Cardiac septum (tissue), 1 donor: Measurements from ENCODE around the gene THEMIS2. TPM values are rescaled to one million over a fixed set of nuclear protein-coding genes. Genes with fewer than 3 reads are reported as not detected.
"Not testable (repeated sequence)": the region's sequence is repeated elsewhere in the genome, so short reads cannot be mapped to it uniquely, and the experiment has no call there.

ENCODE experiments used
- DNase-seq: peaks from one replicate; pipeline ENCODE4 v3.0.0-alpha.2; 2020; ENCODE audit warnings: low spot score
- intact Hi-C: fragments of 100-400 bp; cut with DNase I; formaldehyde crosslinking; loops from one replicate; pipeline ENCODE4 v1.14.0; 2022
- long read RNA-seq: library from polyadenylated mRNA; unstranded; transcript quantifications from one replicate; pipeline ENCODE4 v2.0.0, GENCODE V29; 2021
- total RNA-seq: library from RNA; stranded (reverse); fragmentation: NEBNext Ultra II Directional; extraction: Animal tissue kit (Norgen Biotek cat#: 25700); gene quantifications from one replicate; pipeline ENCODE4 v1.2.1, GENCODE V29; 2021
- donor health status: DM: no; HTN: no; CAD: no.

THEMIS2 gene
- total RNA-seq, result 3.6 TPM
- long read RNA-seq, partial matches to known transcripts, result 2 of 4 reads
- long read RNA-seq, other reads (novel, unspliced or antisense), result 0 of 4 reads

DNA sequence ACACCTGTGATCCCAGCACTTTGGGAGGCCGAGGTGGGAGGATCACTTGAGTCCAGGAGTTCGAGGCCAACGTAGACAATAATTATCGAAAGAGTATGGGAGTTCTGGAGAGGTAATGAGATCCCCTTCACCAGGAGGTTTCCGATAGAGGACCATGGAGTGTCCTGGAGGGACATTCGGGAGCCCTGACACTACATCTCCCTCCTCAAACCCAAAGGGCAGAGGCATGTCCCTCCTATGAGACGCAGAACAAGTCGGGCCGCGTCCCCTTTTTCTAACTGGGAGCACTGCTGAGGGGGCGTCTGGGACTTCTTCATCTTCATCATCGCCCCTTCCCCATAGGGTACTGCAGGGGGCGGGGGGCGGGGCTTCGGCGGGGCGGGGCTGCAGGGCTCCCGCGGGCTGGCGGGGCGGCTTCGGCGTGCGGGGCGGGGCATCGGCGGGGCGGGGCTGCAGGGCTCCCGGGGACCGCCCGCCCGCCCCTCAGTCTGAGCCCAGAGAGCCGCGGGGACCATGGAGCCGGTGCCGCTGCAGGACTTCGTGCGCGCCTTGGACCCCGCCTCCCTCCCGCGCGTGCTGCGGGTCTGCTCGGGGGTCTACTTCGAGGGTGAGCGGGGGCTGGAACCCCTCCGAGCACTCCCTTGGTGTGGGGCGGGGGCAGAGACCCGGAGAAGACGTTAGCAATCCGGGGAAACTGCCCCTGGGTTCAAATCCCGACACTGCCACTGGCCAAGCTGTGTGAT, at the start of gene THEMIS2:
THEMIS2 (plus strand) TSS at position 486 of the 743 bp plus-strand sequence; CDS start at position 514, 28 bp downstream.
- intact Hi-C loops, result no loop called here
- DNase-seq, result peak; percentile 93

DNA sequence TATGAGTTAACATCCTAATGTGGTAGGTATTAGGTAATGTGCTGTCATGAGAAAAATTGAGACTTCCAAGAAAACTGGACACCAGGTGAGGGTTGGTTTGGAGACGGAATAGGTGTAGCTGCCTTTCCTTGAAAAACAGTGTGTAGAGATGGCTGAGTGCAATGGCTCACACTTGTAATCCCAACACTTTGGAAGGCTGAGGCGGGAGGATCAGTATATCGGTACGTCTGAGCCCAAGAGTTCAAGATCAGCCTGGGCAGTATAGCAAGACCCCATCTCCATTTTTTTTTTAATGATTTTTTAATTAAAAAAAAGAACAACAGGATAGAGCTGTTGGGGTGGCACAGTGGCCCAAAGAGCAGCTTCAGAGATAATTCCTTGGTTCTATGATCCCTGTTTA, 48.6 kb upstream of the THEMIS2 start:
- no peak for DNase-seq
- intact Hi-C loops, result no loop called here

DNA sequence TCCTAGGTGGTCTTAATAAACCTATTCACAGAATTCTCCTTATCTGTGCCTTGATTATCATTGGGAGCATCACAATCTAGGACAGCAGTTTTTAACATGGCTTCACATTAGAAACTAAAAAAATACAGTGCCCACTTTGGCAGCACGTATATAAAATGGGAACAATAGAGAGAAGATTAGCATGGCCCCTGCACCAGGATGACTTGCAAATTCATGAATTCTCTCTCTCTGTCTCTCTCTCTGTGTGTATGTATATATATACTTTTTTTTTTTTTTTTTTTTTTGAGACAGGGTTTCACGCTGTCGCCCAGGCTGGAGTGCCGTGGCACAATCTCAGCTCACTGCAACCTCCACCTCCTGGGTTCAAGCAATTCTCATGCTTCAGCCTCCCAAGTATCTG, 47.9 kb upstream of the THEMIS2 start:
- intact Hi-C loops, result no loop called here
- no peak for DNase-seq

DNA sequence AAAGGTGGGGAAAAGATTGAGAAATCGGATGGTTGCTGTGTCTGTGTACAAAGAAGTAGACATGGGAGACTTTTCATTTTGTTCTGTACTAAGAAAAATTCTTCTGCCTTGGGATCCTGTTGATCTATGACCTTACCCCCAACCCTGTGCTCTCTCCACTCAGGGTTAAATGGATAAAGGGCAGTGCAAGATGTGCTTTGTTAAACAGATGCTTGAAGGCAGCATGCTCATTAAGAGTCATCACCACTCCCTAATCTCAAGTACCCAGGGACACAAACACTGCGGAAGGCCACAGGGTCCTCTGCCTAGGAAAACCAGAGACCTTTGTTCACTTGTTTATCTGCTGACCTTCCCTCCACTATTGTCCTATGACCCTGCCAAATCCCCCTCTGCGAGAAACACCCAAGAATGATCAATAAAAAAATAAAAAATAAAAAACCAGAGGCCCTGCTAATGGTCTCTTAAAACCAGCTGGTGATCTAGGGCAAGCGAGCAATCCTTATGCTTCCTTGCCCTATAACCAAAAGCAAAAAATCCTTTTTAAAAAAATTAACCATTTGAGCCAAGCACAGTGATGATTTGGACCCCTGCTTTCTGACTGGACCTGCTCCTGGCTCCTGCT, 42.9 kb upstream of the THEMIS2 start:
- DNase-seq, intact Hi-C loops: not testable (repeated sequence)

DNA sequence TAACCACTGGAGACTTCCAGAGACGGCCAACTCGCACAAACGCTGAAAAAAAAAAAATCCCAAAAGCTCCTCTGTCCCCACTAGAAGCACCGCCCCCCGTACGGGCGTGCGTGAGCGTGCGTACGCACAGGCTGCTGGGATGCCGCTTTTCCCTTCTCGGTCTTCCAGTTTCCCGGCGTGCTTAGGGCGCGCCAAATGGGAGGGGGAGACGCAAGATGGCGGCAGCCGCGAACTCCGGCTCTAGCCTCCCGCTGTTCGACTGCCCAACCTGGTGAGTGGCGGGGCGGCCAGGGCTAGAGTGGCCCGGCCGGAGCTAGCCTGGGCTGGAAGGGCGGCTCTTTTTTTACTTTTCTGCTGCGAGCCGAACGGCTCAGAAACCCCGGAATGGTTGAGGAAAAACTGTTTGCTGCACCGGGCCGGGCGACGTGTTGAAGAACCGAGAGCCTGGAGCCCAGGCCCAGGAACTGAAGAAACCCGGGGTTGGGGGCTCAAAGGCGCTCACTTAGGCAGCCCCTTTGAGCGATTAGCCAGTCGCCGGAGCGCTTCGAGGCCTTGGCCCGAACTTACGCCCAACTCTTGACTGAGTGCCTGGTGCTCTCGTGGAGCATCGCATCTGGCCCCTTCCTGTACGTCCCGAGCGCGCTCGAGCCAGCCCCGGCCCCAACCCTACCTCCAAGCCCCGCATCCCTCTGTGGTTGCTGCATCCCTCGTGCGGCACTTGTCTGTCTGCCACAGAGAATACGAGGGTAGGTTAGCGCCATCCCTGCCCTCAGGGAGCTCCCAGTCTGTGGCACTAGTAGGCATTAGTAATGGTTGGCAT, 41.5 kb upstream of the THEMIS2 start, which contains the start of gene PPP1R8:
PPP1R8 (plus strand) TSS at position 162 of the 820 bp plus-strand sequence; CDS start at position 216, 54 bp downstream.
- peak; percentile 96 for DNase-seq
- intact Hi-C loops, result loop anchor here (2.0 to 5.0 kb wide), 2 partner anchors 59 to 106 kb away; partner anchors contain the start of genes FAM76A and STX12

DNA sequence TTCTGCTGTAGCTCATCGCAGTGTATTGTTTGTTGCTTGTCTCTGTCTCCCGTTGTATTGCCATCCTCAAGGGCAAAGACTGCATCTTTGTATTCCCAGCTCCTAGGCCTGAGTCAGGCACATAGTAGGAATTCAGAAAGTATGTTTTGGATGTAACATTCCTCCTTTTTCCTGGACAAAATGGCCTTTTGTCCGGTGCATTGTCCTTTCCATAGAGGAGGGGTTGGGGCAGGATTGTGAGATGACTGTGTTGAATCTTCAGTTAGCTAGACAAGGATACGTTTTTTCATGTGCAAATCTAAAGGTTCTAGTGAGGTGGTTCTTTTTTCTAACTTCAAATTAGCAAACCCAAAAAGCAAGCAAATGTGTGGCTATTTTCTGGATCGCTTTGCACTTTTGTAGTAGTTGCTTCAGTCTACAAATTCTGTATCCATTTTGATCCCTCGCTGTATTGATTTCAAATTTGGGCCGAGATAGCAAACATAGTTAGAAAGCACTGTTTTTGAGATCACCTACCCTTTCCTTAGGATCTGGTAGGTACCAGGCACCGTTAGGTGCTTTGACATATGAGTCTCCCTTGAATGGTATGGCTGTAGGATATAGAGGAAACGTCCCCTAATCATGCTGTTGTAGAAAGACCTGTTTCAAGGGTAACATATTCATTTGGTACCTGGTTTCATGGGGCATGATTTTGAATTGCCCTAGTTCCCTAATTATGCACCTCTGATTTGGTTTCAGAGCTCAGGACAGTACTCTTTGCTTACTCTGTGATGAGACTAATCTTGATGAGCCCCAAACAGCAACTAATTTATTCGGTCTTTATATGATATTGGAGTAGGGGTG, 40.6 kb upstream of the THEMIS2 start:
- intact Hi-C loops, result loop anchor here (2.0 to 5.0 kb wide), 2 partner anchors 59 to 107 kb away; partner anchors contain the start of genes FAM76A and STX12
- no peak for DNase-seq

DNA sequence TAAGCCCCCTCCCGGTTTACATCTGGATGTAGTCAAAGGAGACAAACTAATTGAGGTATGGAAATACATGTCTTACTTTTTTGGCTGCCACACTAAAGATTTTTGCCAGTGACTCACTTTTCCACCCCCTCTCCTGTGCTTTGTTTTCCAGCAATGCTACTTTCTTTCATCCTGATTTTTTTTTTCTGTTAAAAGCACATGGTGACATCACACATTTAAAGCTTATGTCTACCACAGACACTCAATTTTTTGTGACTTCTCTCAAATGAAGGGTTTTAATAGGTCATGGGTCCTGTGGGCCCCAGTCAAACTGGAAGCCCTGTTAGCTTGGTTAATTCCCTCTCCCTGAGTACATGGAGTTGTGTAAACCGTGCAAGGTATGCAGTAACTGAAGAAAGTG, 39.6 kb upstream of the THEMIS2 start:
- no peak for DNase-seq
- intact Hi-C loops, result loop anchor here (5.0 kb wide), 1 partner anchor 60 kb away; the partner anchor contains the start of gene STX12

DNA sequence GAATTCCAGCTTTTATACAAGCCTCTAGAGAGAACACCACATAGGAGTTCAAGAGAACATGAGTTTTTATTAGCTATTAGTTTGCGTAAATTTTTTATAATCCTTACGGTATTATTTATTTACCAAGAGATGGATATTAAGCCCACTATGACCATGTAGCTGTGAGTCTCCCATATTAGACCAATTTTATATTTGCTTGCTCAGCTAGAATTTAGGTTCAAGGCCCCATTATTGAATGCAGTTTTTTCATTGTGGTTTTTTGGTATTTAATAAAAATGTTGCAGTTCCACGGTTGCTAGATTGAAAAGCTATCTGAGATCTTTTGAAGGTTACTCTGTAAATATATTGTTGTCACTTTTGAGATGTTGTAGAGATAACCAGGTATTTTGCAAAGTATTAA, 38.9 kb upstream of the THEMIS2 start:
- intact Hi-C loops, result loop anchor here (5.0 kb wide), 1 partner anchor 61 kb away; the partner anchor contains the start of gene STX12
- no peak for DNase-seq

DNA sequence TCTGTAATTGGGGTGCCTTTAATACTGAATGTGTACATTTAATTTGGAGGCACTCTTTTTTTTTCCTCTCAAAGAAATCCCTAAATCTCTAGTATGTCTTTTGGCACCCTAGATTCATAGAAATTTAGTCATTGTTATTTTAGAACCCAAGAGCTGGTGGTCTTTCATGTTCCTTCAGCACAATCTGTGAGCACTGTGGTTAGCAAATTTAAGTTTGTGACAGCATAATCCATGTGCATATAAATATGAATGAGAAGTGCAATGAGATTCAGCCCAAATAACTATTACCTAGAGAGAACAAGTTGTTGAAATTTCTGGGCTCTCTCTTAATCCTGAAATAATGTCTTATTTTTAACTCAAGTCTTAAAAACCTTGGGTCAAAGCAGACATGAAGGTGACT, 37.3 kb upstream of the THEMIS2 start:
- DNase-seq, result no peak

DNA sequence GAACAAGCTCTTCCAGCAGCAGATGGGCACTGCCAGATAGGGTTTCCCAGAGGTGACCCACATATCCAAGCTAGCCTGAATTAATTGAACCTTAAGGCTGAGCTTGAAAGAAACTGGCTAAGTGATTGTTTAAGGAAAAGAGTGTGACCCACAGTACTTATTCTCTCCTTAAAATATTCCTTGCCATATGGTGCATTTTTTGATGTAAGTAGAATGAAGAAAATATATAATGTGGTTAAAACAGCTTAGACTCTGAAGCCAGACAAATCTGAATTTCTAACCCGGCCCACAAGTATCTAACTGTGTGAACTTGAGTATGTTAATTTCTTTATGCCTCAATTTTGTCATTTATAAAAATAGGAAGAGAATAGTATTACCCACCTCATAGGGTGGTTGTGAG, 36.8 kb upstream of the THEMIS2 start:
- DNase-seq, result no peak
- intact Hi-C loops, result no loop called here

More for the DNA sequence above, 37.3 kb upstream of the THEMIS2 start:
- intact Hi-C loops, result no loop called here

DNA sequence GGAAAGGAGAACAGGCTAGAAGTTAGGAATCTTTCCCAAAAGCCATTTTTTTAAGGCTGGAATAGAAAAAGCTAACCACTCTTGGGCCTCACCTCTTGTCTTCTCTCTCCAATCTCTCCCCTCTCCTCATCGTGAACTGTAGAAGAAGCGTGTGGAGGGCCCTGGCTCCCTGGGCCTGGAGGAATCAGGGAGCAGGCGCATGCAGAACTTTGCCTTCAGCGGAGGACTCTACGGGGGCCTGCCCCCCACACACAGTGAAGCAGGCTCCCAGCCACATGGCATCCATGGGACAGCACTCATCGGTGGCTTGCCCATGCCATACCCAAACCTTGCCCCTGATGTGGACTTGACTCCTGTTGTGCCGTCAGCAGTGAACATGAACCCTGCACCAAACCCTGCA, 22.4 kb upstream of the THEMIS2 start:
- intact Hi-C loops, result no loop called here
- DNase-seq, result no peak

DNA sequence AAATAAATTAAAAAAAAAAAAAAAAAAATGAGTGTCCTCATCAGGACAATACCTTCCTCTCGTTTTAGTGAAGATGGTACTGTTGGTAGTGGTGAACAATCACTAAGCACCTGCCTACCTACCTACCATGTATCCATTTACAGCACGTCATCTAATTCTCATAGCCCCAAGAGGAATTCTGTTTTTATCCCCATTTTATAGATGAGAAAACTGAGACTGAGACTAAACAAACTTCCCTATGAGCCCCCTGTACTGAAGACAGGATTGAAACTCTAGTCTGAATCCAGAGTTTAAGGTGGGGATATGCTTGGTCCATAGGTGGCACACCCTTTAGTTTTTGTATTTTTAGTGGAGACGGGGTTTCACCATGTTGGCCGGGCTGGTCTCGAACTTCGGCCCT, 17.3 kb upstream of the THEMIS2 start:
- DNase-seq, result no peak
- intact Hi-C loops, result loop anchor here (5.0 kb wide), 1 partner anchor 122 kb away; no protein-coding TSS in a partner anchor

DNA sequence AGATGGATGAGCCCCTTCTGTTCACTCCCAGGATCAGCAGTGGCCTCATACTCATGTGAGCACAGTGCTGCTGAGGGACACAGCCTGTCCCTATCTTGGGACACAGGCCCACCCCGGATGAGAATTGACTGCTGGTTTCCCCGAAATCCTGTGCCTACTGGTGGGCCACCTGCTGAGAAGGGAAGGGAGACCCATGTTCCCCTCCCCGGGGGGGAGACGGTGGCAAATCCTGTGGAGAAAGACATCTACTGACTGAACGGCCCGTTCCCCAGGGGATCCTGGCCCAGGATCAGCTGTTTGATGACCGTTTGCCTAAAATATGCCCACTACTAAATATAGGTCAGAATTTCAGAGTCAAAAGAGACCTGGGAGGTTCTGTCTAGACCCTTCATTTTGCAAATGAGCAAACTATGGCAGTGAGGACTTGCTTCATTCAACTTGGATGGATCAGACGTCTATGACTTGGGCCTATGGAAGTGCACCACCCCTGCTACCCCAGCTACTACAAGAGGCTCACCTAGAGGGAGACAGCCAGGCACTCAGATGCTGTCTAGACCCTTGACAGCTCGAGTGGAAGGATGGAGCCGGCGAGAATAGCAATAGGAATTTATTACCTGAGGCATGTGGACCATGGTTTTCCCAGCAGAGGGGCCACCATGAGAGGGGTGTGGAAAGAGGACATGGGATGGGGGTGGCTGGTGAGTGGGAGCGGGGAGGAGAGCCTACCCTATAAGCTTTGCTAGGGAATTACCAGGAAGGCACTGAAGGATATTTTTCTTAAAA, 15.6 kb upstream of the THEMIS2 start:
- intact Hi-C loops, result loop anchor here (5.0 kb wide), 1 partner anchor 121 kb away; no protein-coding TSS in a partner anchor

DNA sequence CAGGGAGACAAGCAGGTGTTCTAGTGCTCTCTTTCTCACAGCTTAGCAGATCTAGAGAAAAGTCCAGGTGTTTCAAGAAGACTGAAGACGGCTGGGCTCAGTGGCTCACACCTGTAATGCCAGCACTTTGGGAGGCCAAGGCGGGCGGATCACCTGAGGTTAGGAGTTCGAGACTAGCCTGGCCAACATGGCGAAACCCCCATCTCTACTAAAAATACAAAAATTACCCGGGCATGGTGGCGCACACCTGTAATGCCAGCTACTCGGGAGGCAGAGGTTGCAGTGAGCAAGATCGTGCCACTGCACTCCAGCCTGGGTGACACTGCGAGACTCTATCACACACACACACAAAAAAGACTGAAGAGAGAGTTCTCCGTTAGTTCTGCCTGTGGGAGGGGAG, 14.8 kb upstream of the THEMIS2 start:
- intact Hi-C loops, result loop anchor here (5.0 kb wide), 1 partner anchor 120 kb away; no protein-coding TSS in a partner anchor
- DNase-seq, result not testable (repeated sequence)

More for the DNA sequence above, 15.6 kb upstream of the THEMIS2 start:
- no peak for DNase-seq

DNA sequence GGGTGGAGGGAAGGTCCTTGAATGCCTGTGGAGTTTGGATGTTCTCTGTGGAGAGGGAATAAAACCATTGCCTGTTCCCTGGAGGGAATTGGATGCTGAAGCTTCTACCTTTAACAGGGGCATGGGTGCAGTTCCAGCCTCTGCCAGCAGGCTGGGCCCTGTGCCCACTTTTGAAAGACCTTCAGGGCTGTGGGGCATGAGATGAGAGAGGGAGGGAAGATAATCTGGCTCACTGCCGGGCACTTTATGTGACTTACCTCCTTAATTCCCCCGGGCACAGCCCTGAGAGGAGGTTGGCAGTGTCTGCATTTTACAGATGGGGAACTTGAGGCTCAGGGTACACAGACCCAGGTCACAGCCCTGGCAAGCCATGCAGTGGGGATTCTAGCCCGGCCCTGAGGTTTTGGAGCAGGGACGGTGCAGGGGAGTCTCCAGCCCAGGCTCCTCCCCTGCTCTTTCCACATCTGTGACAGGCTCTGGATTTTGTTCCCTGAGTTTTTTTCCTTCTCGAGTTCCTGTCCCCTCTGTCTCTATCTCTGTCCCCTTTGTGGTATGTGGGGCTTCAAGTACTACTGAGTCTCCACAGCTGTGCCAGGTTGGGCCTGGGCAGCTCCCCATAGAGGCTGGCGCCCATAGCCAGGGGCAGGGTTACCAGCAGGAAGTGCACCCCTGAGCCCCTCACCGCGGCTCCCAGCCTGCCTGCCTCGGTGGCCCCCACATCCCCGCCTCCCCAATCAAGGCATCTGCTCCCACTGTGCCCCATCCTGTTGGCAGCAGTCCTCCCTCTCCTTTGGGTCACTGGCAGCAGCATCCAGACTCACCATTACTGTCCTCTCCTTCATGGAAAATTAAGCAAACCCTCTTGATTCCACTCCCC, 14.0 kb upstream of the THEMIS2 start:
- peak; percentile 91 for DNase-seq
- intact Hi-C loops, result loop anchor here (5.0 kb wide), 1 partner anchor 119 kb away; no protein-coding TSS in a partner anchor

DNA sequence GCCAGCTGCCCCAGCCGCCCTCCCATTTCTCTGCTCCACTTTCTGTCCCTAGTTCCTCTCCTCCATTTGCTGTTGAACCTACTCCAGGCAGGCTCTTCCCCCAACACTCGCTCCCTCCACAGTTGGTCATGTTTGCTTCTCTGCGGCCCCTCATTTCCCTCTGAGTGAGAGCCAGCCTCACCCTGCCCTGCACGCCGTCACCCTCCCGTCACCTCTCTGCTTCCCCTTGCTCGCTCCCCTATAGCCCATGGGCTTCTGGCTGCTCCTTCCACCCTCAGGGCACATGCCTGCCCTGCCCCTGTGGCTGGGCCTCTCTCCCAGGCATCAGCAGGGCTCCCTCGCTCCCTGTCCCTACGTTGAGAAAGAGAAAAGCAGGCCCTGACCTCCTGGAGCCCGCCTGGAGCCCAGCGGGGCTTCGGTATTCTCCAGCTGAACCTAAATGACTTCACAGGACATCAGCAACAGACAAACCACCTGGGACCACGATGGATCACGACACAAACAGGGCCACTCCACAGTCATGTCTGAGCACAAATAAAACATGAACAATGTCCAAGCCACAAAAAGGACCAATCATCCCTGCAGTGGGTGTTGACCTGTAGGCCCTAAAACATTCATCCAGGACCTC, 13.3 kb upstream of the THEMIS2 start:
- intact Hi-C loops, result loop anchor here (5.0 kb wide), 1 partner anchor 118 kb away; no protein-coding TSS in a partner anchor
- no peak for DNase-seq
